Measurements from ENCODE around the gene MYOCOS. TPM values are rescaled to one million over a fixed set of nuclear protein-coding genes. Genes with fewer than 3 reads are reported as not detected.

Gene MYOCOS
- total and polyA plus RNA-seq, 7 donors, result not detected

DNA sequence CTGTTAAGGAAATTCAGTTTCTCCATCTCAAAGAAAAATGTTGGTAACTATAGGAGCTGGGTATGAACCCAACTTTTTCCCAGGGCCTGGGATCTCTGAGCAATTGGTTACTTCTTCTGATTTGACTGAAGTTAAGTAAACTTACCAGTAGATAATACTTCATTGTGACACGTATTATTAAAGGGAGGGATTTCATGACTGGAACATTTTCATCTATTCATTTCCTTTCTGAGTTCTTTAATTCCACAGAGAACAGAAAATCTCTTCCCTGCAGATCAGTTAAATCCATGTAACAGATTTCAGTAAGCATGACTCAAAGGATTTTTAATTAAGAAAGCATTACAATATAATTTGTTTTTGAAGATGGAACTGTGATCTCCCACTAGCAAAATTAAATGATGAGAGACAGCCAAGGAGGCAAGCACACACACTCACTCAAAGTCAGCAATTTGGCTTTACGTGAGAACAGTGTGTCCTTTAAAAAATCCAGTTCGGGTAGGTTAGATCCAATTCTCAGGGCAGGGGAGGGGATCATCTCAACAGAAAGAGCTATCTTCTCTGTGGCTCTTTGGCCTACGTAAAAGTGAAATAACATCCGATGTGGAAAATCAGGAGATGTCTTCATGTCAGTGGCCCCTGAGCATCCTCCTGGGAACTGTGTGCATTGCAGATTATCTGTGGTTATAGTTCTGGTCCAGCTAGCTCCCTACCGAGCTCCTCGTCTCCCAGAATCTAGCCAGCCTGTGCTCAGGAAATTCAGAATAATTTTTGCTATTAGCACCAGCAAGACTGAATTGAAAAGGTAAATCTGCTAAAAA, 41.2 kb downstream of the MYOCOS start:
- Histone ChIP-seq H3K4me1 (peaks cover 0 to 44% (median 31%) of the 10 kb centered on the region in 4 donors), H3K36me3 (no peaks in the 10 kb centered on the region), H3K4me3 (no peak overlapping the region), H3K9me3 (no peaks in the 10 kb centered on the region), H3K27me3 (no peaks in the 10 kb centered on the region), H3K27ac (peak overlapping the region; percentile 45 to 85 (median 62))
- intact Hi-C loops (cut with DNase I), result no loop called here
- 84 to 88% methylated on average over 7 of the region's 7 CpGs for WGBS, 2 donors
- no peak for DNase-seq
- TF ChIP-seq POLR2AphosphoS5 (IDR thresholded peaks at IDR 0.05) (peak in 1 of 4 donors; percentile 46), EP300 (IDR thresholded peaks at IDR 0.05) (no peak), POLR2A (IDR thresholded peaks at IDR 0.05) (no peak)
- TF ChIP-seq, protein P1, sequence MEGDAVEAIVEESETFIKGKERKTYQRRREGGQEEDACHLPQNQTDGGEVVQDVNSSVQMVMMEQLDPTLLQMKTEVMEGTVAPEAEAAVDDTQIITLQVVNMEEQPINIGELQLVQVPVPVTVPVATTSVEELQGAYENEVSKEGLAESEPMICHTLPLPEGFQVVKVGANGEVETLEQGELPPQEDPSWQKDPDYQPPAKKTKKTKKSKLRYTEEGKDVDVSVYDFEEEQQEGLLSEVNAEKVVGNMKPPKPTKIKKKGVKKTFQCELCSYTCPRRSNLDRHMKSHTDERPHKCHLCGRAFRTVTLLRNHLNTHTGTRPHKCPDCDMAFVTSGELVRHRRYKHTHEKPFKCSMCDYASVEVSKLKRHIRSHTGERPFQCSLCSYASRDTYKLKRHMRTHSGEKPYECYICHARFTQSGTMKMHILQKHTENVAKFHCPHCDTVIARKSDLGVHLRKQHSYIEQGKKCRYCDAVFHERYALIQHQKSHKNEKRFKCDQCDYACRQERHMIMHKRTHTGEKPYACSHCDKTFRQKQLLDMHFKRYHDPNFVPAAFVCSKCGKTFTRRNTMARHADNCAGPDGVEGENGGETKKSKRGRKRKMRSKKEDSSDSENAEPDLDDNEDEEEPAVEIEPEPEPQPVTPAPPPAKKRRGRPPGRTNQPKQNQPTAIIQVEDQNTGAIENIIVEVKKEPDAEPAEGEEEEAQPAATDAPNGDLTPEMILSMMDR (IDR thresholded peaks at IDR 0.05), result no peak

GRCh38 chr1:171663854-171664575, 42.0 kb downstream of the MYOCOS start:
- DNase-seq, result no peak
- no peak overlapping the region for H3K4me3 ChIP-seq
- H3K4me1 ChIP-seq, result peaks cover 0 to 44% (median 31%) of the 10 kb centered on the region in 4 donors
- no peaks in the 10 kb centered on the region for H3K36me3 ChIP-seq
- peak overlapping the region; percentile 45 to 85 (median 62) for H3K27ac ChIP-seq
- H3K27me3 ChIP-seq, result no peaks in the 10 kb centered on the region
- 71 to 80% methylated on average over 4 of the region's 4 CpGs for WGBS, 2 donors
- H3K9me3 ChIP-seq, result no peaks in the 10 kb centered on the region
- intact Hi-C loops (cut with DNase I), result no loop called here
- TF ChIP-seq POLR2AphosphoS5 (IDR thresholded peaks at IDR 0.05) (no peak), POLR2A (IDR thresholded peaks at IDR 0.05) (no peak), EP300 (IDR thresholded peaks at IDR 0.05) (no peak)
- TF ChIP-seq, protein P1 (IDR thresholded peaks at IDR 0.05), result no peak

DNA sequence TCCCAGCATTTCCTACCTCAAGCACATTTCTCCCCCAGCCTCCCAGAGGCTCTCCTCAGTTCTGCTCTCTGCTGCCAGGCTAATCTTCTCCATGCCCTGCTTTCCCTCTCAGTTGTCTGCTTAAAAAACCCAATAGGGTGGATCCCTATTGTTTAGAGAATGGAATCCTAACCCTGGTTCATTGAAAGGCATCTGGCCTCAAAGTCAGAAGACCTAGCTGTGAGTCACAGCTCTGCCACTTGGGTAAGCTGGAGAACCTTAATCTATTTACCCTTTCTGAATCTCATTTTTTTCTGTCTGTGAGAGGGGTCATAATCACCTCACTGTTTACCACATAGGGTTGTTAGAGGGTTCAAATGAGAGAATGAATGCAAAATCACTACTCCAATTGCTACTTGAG, 42.9 kb downstream of the MYOCOS start:
- TF ChIP-seq POLR2AphosphoS5 (IDR thresholded peaks at IDR 0.05) (no peak), EP300 (IDR thresholded peaks at IDR 0.05) (no peak), POLR2A (IDR thresholded peaks at IDR 0.05) (no peak)
- TF ChIP-seq, protein P1 (IDR thresholded peaks at IDR 0.05), result no peak
- H3K27me3 ChIP-seq, result no peaks in the 10 kb centered on the region
- H3K27ac ChIP-seq, result peak overlapping the region in 3 of 4 donors; percentile 45 to 85 (median 64)
- DNase-seq, result no peak
- intact Hi-C loops (cut with DNase I), result no loop called here
- no peaks in the 10 kb centered on the region for H3K36me3 ChIP-seq
- H3K4me1 ChIP-seq, result peaks cover 0 to 44% (median 31%) of the 10 kb centered on the region in 4 donors
- no peak overlapping the region for H3K4me3 ChIP-seq
- H3K9me3 ChIP-seq, result no peaks in the 10 kb centered on the region

- 78 to 81% methylated on average over 4 of the region's 4 CpGs for WGBS, 2 donors
- peak overlapping the region in 2 of 4 donors; percentile 66 to 85 for H3K27ac ChIP-seq
These were observed 44.2 kb downstream of the MYOCOS start for GRCh38 chr1:171666114-171666769.

More at GRCh38 chr1:171666114-171666769, 44.2 kb downstream of the MYOCOS start:
- H3K4me1 ChIP-seq, result peaks cover 0 to 44% (median 31%) of the 10 kb centered on the region in 4 donors
- intact Hi-C loops (cut with DNase I), result loop anchor here (2.0 kb wide), 1 partner anchor 19 kb away; no protein-coding TSS in a partner anchor
- DNase-seq, result peak; percentile 73
- H3K9me3 ChIP-seq, result no peaks in the 10 kb centered on the region
- H3K4me3 ChIP-seq, result no peak overlapping the region
- peak in 3 of 4 donors; percentile 47 to 74 (median 62) for TF ChIP-seq EP300 (IDR thresholded peaks at IDR 0.05)
- TF ChIP-seq, protein P1 (IDR thresholded peaks at IDR 0.05), result no peak
- peak; percentile 73 to 88 (median 82) for TF ChIP-seq POLR2AphosphoS5 (IDR thresholded peaks at IDR 0.05)
- no peak for TF ChIP-seq POLR2A (IDR thresholded peaks at IDR 0.05)
- no peaks in the 10 kb centered on the region for H3K27me3 ChIP-seq
- H3K36me3 ChIP-seq, result no peaks in the 10 kb centered on the region

Measured in sigmoid colon (tissue), 7 donors.